Measurements from ENCODE around the gene YPEL1. TPM values are rescaled to one million over a fixed set of nuclear protein-coding genes. Genes with fewer than 3 reads are reported as not detected.

Gene YPEL1
- total and polyA plus RNA-seq, 11 donors: 2.5 to 10.0 (median 7.3) TPM

DNA sequence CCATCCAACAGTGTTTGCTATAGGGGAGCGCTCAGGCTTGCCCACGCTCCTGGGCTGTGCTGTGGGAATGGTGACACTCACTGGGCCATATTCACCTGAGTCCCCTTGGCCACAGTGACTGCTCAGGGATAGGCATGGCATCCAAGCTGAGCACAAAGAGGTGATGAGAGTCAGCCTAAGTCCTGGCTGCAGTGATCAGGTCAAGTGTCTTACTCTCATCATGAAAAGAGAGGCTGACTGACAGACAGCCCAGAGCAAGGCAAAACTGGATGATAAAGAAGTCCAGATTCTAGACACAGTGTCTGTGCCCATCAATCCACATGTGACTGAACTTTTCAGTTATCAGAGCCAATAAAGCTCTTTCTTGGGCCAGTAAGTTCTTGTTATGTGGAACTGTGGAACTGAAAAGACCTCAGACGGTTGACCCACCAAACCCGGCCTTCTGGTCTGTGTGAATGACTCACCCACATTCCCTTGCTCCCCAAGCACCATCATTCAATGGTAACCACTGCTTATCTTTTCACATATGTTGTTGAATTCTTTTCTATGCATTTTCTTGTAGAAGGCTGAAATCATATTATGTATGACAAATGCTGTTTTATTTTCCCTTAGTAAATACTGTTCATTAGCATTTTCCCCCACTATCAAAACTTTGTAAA lies 43.2 kb upstream of the YPEL1 start:
- Histone ChIP-seq H3K4me1 (peaks cover 0 to 7% (median 2%) of the 10 kb centered on the region in 12 donors), H3K9me3 (no peaks in the 10 kb centered on the region), H3K4me3 (no peak overlapping the region), H3K27ac (no peak overlapping the region), H3K36me3 (peaks cover 0 to 55% (median 48%) of the 10 kb centered on the region in 9 donors), H3K27me3 (no peaks in the 10 kb centered on the region)
- no peak for TF ChIP-seq POLR2A (IDR thresholded peaks at IDR 0.05)
- TF ChIP-seq CTCF (IDR thresholded peaks at IDR 0.05): no peak
- intact Hi-C loops (cut with DNase I): loop anchor here in 5 of 10 donors (5.0 to 10.0 kb wide), 3 partner anchors 86 to 156 kb away; partner anchors contain the start of gene MAPK1 (in 2 of the 5)
- 88 to 95% (median 91%) methylated on average over 4 of the region's 4 CpGs for WGBS, 4 donors
- ATAC-seq: peak in 1 of 4 donors; percentile 33
- DNase-seq: no peak

DNA sequence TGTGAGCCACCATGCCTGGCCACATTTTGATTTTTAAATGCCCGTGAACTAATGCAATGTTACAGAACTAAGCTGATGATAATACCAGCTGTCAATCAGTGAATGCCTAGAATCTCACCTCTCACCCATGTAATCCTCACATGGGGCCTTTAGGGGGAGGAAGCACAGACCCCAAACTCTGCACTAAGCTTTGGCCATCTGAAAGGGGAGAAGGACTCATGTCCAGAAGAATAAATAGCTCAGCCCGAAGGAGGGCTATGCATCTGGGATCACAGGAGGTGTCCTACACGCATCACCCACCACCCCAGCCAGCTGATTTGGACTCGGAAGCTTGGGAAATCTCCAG lies 36.0 kb upstream of the YPEL1 start:
- Histone ChIP-seq H3K9me3 (no peaks in the 10 kb centered on the region), H3K4me3 (no peak overlapping the region), H3K36me3 (peaks cover 0 to 76% (median 66%) of the 10 kb centered on the region in 9 donors), H3K27ac (no peak overlapping the region), H3K27me3 (no peaks in the 10 kb centered on the region), H3K4me1 (peaks cover 0 to 17% (median 4%) of the 10 kb centered on the region in 12 donors)
- 90 to 94% (median 92%) methylated on average over 4 of the region's 4 CpGs for WGBS, 4 donors
- no peak for DNase-seq
- TF ChIP-seq CTCF (IDR thresholded peaks at IDR 0.05): no peak
- TF ChIP-seq POLR2A (IDR thresholded peaks at IDR 0.05): no peak
- intact Hi-C loops (cut with DNase I): loop anchor here in 5 of 10 donors (5.0 to 10.0 kb wide), 3 partner anchors 93 to 166 kb away; partner anchors contain the start of gene MAPK1 (in 1 of the 5)
- ATAC-seq: no peak

DNA sequence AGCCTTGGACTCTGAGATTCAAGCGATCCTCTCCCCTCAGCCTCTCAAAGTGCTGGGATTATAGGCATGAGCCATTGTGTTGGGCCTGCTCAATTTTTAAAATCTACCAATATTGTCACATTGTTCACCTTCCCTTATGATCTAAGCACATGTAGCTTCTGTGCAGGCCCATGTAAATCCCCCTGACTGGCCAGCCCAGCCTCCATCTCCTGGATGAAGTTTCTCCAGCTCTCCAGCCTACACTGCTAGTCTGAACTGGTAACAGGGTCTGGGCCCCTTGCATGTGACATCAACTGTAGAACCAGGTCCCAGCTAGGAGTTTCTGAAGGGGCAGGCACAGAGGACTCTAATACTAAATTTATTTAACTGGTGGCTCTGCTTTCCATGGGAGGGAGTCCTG lies 32.8 kb upstream of the YPEL1 start:
- H3K36me3 ChIP-seq: peaks cover 3 to 97% (median 94%) of the 10 kb centered on the region in 9 donors
- H3K4me1 ChIP-seq: peaks cover 0 to 43% (median 0%) of the 10 kb centered on the region in 12 donors
- H3K27me3 ChIP-seq: no peaks in the 10 kb centered on the region
- no peak for ATAC-seq
- no peak overlapping the region for H3K27ac ChIP-seq
- intact Hi-C loops (cut with DNase I): no loop called here
- H3K4me3 ChIP-seq: no peak overlapping the region
- TF ChIP-seq POLR2A (IDR thresholded peaks at IDR 0.05) (no peak), CTCF (IDR thresholded peaks at IDR 0.05) (no peak)
- H3K9me3 ChIP-seq: no peaks in the 10 kb centered on the region
- DNase-seq: no peak
- 62 to 100% (median 99%) methylated on average over 1 of the region's 1 CpG for WGBS, 4 donors

DNA sequence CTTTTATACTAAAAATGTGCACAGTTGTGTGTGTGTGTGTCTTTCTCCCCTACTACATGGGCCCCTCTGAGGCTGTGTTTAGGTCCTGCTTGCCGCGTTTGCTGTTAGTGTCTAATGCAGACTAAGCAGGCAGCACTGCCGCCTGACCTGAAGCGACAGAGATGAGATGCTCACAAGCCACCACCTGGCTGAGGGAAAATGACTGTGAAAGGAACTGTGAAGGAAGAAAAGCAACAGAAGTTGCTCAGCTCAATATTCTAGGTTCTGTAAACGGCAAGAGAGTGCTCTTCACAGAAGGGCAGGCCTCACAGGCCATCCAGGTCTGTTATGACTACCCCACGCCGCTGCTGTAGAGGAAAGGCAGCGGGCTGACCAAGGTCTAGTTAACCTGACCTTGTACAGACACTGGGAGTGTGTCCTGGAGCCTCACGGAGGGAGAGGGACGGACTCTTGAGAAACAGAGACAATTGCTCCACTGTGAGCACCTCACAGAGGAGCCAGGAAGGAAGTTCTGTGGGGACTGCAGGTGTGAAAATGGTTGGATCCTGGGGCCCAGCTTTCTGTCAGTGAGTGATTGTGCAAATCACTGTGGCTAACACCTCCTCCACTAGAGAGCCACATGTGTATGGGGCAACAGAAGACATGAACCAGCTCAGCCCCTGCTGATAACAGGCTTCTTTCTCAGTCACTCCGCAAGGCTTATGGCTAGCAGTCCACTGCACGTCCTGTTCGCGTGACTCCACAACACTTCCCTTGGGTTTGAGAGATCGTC lies 31.3 kb upstream of the YPEL1 start:
- Histone ChIP-seq H3K4me1 (peaks cover 0 to 40% (median 0%) of the 10 kb centered on the region in 12 donors), H3K9me3 (no peaks in the 10 kb centered on the region), H3K27me3 (no peaks in the 10 kb centered on the region), H3K27ac (peak overlapping the region in 1 of 12 donors; percentile 81), H3K36me3 (peaks cover 3 to 100% (median 99%) of the 10 kb centered on the region in 9 donors), H3K4me3 (no peak overlapping the region)
- TF ChIP-seq POLR2A (IDR thresholded peaks at IDR 0.05) (no peak), CTCF (IDR thresholded peaks at IDR 0.05) (no peak)
- ATAC-seq (peak in 1 of 4 donors; percentile 44), DNase-seq (no peak)
- intact Hi-C loops (cut with DNase I): no loop called here
- WGBS, 4 donors: 84 to 93% (median 92%) methylated on average over 15 of the region's 15 CpGs

Measured in heart left ventricle (tissue), 16 donors.